RCC 7860 (cell line): ENCODE results near the gene PDZRN3.

Experiments
- DNase-seq: peaks from one replicate; pipeline ENCODE4 v3.0.0-alpha.2; 2015; ENCODE audit warnings: low spot score
- FAIRE-seq: peaks from 2 replicates; lab custom pipeline; 2012; peaks lifted over from hg19 to GRCh38; lab: Jason Lieb, UNC

Gene PDZRN3

GRCh38 chr3:73498764-73499622 lies 125.7 kb downstream of the PDZRN3 start:
- DNase-seq (no peak), FAIRE-seq (no peak)

GRCh38 chr3:73497646-73498406 lies 126.9 kb downstream of the PDZRN3 start:
- FAIRE-seq, result no peak

GRCh38 chr3:73493543-73494308 lies 131.0 kb downstream of the PDZRN3 start:
- DNase-seq (no peak), FAIRE-seq (no peak)

More at GRCh38 chr3:73497646-73498406, 126.9 kb downstream of the PDZRN3 start:
- DNase-seq, result no peak

- DNase-seq (no peak), FAIRE-seq (no peak)
These were observed 132.6 kb downstream of the PDZRN3 start for GRCh38 chr3:73492186-73492585.

DNA sequence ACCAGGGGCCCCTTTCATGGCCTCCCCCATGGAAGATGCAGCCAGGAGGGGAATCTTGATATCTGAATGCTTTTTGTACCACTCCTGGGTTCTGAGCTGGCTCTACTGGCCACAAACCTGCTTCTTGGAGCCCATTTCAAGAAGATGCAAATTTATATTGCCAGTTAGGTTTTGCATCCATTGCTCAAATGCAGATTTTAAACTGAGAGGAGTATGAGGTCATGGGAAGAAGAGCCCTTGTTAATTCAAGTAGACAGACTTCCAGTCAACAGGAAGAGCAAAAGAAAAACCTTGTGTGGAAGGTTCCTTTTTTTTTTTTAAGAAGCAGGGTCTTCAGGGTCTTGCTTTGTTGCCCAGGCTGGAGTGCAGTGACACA lies 133.5 kb downstream of the PDZRN3 start:
- DNase-seq (no peak), FAIRE-seq (no peak)

DNA sequence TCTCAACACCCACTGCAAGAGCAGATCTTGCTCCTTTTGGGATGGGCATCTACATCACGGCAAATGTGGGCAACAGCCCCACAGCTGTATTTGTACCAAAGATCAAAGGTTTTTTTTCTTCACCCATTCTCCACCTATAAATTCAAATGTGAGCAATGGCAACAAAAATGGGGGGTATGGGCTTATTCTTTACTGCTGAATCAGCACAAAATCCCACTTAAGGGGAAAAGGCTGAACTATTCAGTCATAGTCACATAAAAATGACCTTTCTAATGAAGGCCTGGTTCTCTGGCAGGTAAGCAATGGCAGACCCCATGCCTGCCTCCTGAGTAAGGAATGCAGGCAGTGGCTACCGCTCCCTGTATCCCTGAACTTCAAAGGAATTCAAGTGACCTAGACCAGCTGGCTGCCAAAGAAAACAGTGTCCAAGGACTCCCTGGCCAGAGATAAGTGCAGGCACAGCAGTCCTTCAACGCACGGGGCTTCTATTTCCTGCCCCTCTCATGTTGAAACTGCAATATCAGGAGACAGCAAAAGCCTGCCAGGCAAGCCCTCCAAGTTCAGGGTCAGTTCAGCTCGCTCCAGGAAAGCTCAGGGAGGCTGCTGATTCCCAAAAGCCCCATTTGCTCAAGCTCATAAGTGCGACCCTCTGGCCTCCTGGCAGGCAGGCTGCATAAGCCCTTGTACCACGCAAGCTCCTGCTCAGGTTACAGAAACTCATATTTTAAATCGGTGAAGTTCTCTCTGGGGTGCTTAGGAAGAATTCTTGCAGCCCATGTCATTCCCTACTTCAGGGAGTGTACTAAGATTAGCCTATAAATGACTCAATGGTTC lies 134.1 kb downstream of the PDZRN3 start:
- DNase-seq, result no peak
- FAIRE-seq, result no peak

GRCh38 chr3:73485877-73486330 lies 138.8 kb downstream of the PDZRN3 start:
- FAIRE-seq, result no peak
- no peak for DNase-seq

DNA sequence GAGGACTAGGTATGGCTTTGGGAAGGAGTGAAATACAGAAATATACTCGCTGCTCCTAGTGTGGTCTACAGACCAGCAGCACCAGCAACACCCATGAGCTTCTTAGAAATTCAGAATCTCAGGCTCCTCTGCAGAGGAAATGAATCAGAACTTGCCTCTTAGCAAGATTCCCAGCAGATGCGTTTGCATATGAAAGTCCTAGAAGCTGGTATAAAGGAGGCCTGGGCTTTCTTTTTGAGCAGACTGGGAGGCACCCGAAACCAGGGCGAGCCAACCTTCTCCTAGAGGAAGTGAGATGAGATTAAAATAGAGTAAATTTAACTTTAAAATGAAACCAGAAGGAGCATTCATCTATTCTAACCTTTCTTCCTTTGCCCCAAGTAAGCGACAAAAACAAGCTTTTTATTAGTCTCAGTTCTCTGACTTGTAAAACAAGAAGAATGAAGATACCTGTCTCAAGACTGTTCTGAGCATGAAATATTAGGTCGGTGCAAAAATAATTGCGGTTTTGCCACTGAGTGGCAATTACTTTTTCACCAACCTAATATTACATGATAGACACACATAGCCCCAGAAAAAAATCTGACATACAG lies 140.0 kb downstream of the PDZRN3 start:
- FAIRE-seq (no peak), DNase-seq (no peak)

GRCh38 chr3:73481888-73482287 lies 142.9 kb downstream of the PDZRN3 start:
- DNase-seq (no peak), FAIRE-seq (no peak)

GRCh38 chr3:73480187-73480672 lies 144.5 kb downstream of the PDZRN3 start:
- DNase-seq (no peak), FAIRE-seq (no peak)

- DNase-seq (no peak), FAIRE-seq (no peak)
These were observed 145.4 kb downstream of the PDZRN3 start for GRCh38 chr3:73479325-73479724.

GRCh38 chr3:73478858-73479257 lies 145.9 kb downstream of the PDZRN3 start:
- FAIRE-seq (no peak), DNase-seq (no peak)

GRCh38 chr3:73475717-73476116 lies 149.0 kb downstream of the PDZRN3 start:
- FAIRE-seq (no peak), DNase-seq (no peak)

DNA sequence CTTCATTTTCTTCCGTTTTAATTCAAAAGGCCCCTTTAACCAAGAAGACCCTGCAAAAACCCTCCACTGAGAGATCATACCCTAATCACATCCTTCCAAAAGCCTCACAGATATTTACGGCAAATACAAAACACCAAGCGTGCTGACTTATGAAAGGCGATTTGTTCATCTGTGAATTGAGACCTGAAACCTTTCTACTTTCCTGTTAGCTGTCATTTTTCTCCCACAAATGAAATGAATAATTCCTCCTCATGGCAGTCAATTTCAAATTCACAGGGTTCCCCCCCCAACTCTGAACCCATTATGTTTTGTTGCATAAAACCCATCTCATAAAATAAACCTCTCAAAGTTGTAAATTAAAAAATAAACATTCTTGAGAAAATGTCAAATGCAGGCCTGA lies 149.6 kb downstream of the PDZRN3 start:
- FAIRE-seq (no peak), DNase-seq (no peak)

DNA sequence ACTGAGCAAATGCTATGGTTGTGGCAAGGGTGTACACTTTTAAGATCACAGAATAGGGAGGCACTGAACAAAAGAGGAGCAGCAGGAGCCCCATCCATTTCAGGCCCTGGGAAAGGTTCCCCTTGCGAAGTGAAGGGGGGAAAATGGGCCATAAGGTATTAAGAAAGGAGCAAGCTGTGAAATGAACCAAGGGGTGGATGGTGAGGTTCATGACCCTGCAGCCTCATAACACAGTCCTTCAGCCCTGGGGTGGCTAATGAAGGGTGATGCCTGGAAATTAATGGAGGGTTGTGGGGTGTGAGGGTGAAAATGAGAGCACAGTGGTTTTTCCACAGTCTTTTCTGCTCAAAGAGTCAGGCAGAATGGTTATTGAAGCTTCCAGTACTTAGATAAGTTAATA lies 150.1 kb downstream of the PDZRN3 start:
- FAIRE-seq, result no peak
- no peak for DNase-seq

- DNase-seq (no peak), FAIRE-seq (no peak)
These were observed 150.8 kb downstream of the PDZRN3 start for GRCh38 chr3:73473898-73474416.

DNA sequence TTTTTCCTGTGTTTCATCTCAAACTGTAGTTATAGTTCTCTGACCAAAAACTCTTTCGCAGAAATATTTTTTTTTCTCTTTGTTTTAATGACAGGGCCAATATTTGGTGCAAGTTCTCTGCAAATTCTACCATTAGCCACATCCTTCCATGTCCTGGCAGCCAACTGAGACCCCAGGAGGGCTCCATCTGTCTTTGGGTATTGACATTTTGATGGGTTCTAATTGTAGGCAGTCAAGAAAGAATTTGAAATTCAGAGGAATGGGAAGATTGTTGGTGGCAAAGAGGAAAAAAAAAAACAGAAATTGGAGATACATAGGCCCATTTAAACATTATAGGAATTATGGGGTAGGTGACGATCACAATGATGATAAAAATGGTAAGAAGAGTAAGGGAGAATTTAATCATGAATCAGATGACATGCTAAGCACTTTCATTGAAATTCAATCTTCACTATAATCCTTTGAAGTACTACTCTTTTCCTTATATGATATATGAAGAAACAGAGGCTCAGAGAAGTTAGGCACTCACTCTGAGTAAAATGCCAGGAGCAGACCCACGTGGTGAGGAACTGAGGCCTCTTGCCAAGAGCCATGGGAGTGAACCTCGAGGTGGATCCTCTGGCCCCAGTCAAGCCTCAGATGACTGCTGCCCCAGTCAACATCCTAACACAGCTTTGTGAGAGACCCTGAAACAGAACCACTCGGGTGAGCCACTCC lies 151.4 kb downstream of the PDZRN3 start:
- DNase-seq (no peak), FAIRE-seq (no peak)

DNA sequence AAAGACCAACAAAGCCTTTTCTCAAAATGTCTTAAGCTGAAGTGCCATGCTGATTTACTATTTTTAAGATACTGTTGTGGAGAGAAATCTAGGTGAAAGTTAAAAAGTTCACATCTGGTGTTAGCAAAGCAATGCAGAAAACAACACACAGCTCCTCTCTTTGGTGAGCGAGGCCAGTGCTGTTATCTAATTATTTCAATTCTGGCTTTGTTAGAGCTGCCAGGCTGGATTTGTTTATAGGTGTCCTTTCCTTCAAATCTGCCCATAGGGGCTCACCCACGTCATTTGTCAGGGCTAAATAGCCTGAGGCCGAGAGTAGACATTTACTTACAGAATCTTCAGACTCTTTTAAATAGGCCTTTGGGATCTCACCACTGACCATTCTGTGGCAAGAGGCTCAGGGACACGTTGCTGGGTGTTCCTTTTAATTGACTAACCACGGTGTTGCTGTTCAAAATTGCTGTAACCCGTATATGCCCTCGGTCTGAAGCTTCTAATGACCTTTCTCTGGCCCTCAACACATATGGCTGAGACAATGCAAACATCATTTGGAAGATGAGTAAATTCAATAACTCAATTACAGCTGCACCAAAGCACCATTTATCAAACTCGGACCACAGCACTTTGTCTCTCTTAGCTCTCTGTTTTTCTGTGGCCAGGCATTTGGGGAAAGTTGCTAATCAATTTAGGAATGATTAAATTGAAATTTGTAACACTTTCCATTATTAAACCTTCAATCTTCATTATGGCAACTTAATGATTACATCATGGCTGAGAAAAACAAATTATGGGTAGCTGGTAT lies 152.6 kb downstream of the PDZRN3 start:
- FAIRE-seq (no peak), DNase-seq (no peak)
